ENCODE measurements around the gene ZNF552.
"Not testable (repeated sequence)": the region's sequence is repeated elsewhere in the genome, so short reads cannot be mapped to it uniquely, and the experiment has no call there.

DNA sequence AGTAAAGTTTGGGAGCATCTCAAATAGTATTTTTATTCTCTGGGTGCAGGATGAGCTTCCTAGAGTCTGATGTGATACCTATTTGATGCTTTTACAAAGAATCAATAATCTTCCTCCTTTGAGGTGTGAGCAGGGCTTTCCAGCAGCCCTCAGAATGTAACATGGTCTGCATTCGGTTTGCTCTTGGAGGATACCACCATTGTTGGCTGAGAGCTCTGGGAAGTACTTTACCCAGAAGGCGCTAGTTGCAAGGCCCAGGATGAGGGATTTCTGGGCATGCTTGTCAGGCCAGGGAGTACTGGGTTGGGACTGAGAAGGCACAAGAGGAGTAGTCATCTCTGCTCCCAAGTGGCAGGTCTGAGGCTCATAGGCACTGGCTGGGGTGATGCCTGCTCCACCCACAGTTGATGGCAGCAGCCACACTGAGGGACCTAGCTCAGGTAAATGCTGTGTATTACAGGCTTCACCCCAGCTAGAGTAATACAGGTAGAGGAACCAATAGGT is 34.5 kb upstream of the ZNF552 start:
- TF ChIP-seq RCOR1 (IDR thresholded peaks at IDR 0.05; ENCODE audit: low read length); YY1 (IDR thresholded peaks at IDR 0.05; ENCODE audit: low read depth); POLR2AphosphoS5 (IDR thresholded peaks at IDR 0.05; ENCODE audit: low read depth, low read length); RXRA (IDR thresholded peaks at IDR 0.05; ENCODE audit: borderline replicate concordance, low read depth); MXI1 (IDR thresholded peaks at IDR 0.05; ENCODE audit: low read depth, low read length); FOSL2 (IDR thresholded peaks at IDR 0.05; ENCODE audit: borderline replicate concordance, low read depth): not testable (repeated sequence)
- TF ChIP-seq, protein P1, sequence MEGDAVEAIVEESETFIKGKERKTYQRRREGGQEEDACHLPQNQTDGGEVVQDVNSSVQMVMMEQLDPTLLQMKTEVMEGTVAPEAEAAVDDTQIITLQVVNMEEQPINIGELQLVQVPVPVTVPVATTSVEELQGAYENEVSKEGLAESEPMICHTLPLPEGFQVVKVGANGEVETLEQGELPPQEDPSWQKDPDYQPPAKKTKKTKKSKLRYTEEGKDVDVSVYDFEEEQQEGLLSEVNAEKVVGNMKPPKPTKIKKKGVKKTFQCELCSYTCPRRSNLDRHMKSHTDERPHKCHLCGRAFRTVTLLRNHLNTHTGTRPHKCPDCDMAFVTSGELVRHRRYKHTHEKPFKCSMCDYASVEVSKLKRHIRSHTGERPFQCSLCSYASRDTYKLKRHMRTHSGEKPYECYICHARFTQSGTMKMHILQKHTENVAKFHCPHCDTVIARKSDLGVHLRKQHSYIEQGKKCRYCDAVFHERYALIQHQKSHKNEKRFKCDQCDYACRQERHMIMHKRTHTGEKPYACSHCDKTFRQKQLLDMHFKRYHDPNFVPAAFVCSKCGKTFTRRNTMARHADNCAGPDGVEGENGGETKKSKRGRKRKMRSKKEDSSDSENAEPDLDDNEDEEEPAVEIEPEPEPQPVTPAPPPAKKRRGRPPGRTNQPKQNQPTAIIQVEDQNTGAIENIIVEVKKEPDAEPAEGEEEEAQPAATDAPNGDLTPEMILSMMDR (IDR thresholded peaks at IDR 0.05) = not testable (repeated sequence)
- TF ChIP-seq, protein P2, sequence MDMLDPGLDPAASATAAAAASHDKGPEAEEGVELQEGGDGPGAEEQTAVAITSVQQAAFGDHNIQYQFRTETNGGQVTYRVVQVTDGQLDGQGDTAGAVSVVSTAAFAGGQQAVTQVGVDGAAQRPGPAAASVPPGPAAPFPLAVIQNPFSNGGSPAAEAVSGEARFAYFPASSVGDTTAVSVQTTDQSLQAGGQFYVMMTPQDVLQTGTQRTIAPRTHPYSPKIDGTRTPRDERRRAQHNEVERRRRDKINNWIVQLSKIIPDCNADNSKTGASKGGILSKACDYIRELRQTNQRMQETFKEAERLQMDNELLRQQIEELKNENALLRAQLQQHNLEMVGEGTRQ (IDR thresholded peaks at IDR 0.05; ENCODE audit: borderline replicate concordance, low read depth, low read length) = not testable (repeated sequence)
- TF ChIP-seq, protein P3, sequence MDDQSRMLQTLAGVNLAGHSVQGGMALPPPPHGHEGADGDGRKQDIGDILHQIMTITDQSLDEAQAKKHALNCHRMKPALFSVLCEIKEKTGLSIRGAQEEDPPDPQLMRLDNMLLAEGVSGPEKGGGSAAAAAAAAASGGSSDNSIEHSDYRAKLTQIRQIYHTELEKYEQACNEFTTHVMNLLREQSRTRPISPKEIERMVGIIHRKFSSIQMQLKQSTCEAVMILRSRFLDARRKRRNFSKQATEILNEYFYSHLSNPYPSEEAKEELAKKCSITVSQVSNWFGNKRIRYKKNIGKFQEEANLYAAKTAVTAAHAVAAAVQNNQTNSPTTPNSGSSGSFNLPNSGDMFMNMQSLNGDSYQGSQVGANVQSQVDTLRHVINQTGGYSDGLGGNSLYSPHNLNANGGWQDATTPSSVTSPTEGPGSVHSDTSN (IDR thresholded peaks at IDR 0.05) = not testable (repeated sequence)
- TF ChIP-seq, protein P4, sequence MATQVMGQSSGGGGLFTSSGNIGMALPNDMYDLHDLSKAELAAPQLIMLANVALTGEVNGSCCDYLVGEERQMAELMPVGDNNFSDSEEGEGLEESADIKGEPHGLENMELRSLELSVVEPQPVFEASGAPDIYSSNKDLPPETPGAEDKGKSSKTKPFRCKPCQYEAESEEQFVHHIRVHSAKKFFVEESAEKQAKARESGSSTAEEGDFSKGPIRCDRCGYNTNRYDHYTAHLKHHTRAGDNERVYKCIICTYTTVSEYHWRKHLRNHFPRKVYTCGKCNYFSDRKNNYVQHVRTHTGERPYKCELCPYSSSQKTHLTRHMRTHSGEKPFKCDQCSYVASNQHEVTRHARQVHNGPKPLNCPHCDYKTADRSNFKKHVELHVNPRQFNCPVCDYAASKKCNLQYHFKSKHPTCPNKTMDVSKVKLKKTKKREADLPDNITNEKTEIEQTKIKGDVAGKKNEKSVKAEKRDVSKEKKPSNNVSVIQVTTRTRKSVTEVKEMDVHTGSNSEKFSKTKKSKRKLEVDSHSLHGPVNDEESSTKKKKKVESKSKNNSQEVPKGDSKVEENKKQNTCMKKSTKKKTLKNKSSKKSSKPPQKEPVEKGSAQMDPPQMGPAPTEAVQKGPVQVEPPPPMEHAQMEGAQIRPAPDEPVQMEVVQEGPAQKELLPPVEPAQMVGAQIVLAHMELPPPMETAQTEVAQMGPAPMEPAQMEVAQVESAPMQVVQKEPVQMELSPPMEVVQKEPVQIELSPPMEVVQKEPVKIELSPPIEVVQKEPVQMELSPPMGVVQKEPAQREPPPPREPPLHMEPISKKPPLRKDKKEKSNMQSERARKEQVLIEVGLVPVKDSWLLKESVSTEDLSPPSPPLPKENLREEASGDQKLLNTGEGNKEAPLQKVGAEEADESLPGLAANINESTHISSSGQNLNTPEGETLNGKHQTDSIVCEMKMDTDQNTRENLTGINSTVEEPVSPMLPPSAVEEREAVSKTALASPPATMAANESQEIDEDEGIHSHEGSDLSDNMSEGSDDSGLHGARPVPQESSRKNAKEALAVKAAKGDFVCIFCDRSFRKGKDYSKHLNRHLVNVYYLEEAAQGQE (IDR thresholded peaks at IDR 0.05; ENCODE audit: low read depth, low read length) = not testable (repeated sequence)
- TF ChIP-seq, protein P5, sequence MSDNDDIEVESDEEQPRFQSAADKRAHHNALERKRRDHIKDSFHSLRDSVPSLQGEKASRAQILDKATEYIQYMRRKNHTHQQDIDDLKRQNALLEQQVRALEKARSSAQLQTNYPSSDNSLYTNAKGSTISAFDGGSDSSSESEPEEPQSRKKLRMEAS (IDR thresholded peaks at IDR 0.05; ENCODE audit: low read depth) = not testable (repeated sequence)
